Stomach (tissue), 19 donors: ENCODE data around the gene FN3K. TPM values are rescaled to one million over a fixed set of nuclear protein-coding genes. Genes with fewer than 3 reads are reported as not detected.

ENCODE experiments used
- DNase-seq, 2 donors: peaks; one replicate each; pipeline versions ENCODE4 v3.0.0 to v3.0.0-alpha.2; 2013 to 2019
- H3K27ac ChIP-seq, 5 donors: fragments of 200-600 bp in 4 of 5; sonication (generic) in 4 of 5; one replicate each; pipeline ENCODE4 v1.5.1; 2013 to 2019; ENCODE audit warnings: mild to moderate bottlenecking in 1 of 5, moderate library complexity in 1 of 5
- H3K27me3 ChIP-seq, 3 donors: fragments of 200-600 bp; sonication (generic); one replicate each; pipeline ENCODE4 v1.5.1; 2017 to 2019; ENCODE audit warnings: mixed run types in 1 of 3
- H3K36me3 ChIP-seq, 4 donors: fragments of 200-600 bp; sonication (generic); 1 replicate in 3 of 4; 2 replicates in 1 of 4; pipeline ENCODE4 v1.5.1; 2016 to 2019
- H3K4me1 ChIP-seq, 4 donors: fragments of 200-600 bp; sonication (generic); one replicate each; pipeline ENCODE4 v1.5.1; 2016 to 2019
- H3K4me3 ChIP-seq, 4 donors: fragments of 200-600 bp; sonication (generic) in 3 of 4; one replicate each; pipeline ENCODE4 v1.5.1; 2016 to 2019; ENCODE audit warnings: mild to moderate bottlenecking in 1 of 4
- H3K9me3 ChIP-seq, 4 donors: fragments of 200-600 bp; sonication (generic); one replicate each; pipeline ENCODE4 v1.5.1; 2016 to 2019
- EP300 ChIP-seq: sonication (generic); formaldehyde crosslinking; IDR thresholded peaks from one replicate; pipeline ENCODE4 v1.6.1; 2017; ENCODE audit warnings: antibody characterized with exemption
- POLR2A ChIP-seq, 4 donors: fragments of 450-650 bp; IDR thresholded peaks; one replicate each; pipeline ENCODE4 v1.6.1; 2016; ENCODE audit warnings: antibody characterized with exemption in 4 of 4, control low read depth in 2 of 4, mild to moderate bottlenecking in 1 of 4, moderate library complexity in 1 of 4
- POLR2AphosphoS5 ChIP-seq, 3 donors: sonication (generic); formaldehyde crosslinking; IDR thresholded peaks; one replicate each; pipeline ENCODE4 v1.6.1; 2016; ENCODE audit warnings: antibody characterized with exemption in 3 of 3
- WGBS, 5 donors: extraction: QIAGEN DNeasy Blood & Tissue Kit in 3 of 5; methylation state at CpG; one replicate each; pipeline versions ENCODE4 v1.1.5 to v1.1.7; 2013 to 2018; 5-methylcytosine and 5-hydroxymethylcytosine counted together
- intact Hi-C: fragments of 100-400 bp; cut with DNase I; formaldehyde crosslinking; loops from one replicate; pipeline ENCODE4 v1.15.1; 2023; ENCODE audit warnings: low total_unique reads
- long read RNA-seq, 10 donors: transcript quantifications; one replicate each; lab custom pipeline, GENCODE V29; 2026
- polyA plus RNA-seq, 3 donors: library from polyadenylated mRNA; stranded (reverse); fragments of 200-250 nt; gene quantifications; one replicate each; pipeline ENCODE4 v1.2.3, GENCODE V29; 2013
- total RNA-seq, 5 donors: library from RNA; depleted of rRNA; stranded (reverse); fragments of >200 nt; gene quantifications; one replicate each; pipeline versions ENCODE4 v1.1.0 to v1.2.3, GENCODE V29; 2014 to 2016
- TF ChIP-seq, protein P1 (sequence below), 7 experiments: fragments of 450-650 bp in 4 of 7; fragments of 200-600 bp in 3 of 7; sonication (generic) in 3 of 7; IDR thresholded peaks; one replicate each; pipeline ENCODE4 v1.5.1; 2016 to 2019; ENCODE audit warnings: antibody characterized with exemption in 7 of 7, control low read depth in 2 of 7, mild to moderate bottlenecking in 1 of 7
- donor health status: healthy with polysubstance abuse.
- donor health status: Bipolar disorder and iron deficiency.
- donor health status: healthy.

Gene FN3K
- total RNA-seq = 10 to 100 TPM; 13.6 to 59.5 (median 16.5) TPM
- 10 to 100 TPM; 13.0 to 18.5 (median 16.4) TPM for polyA plus RNA-seq
- long read RNA-seq, donor 1, partial matches to known transcripts = 0 of 3 reads
- long read RNA-seq, donor 1, other reads (novel, unspliced or antisense) = 0 of 3 reads
- long read RNA-seq, donor 2, partial matches to known transcripts = 0 of 4 reads
- long read RNA-seq, donor 2, other reads (novel, unspliced or antisense) = 0 of 4 reads
- long read RNA-seq, donor 3, transcript FN3K-201 (6 exons, 1,434 nt) = major isoform, 6 of 6 reads
- long read RNA-seq, donor 3, partial matches to known transcripts = 0 of 6 reads
- long read RNA-seq, donor 3, other reads (novel, unspliced or antisense) = 0 of 6 reads
- long read RNA-seq, donor 4, partial matches to known transcripts = 0 of 1 reads
- long read RNA-seq, donor 4, other reads (novel, unspliced or antisense) = 0 of 1 reads
- long read RNA-seq, donor 5, transcript FN3K-201 (6 exons, 1,434 nt) = major isoform, 12 of 13 reads
- long read RNA-seq, donor 5, partial matches to known transcripts = 0 of 13 reads
- long read RNA-seq, donor 5, other reads (novel, unspliced or antisense) = 0 of 13 reads
- long read RNA-seq, donor 6, transcript FN3K-201 (6 exons, 1,434 nt) = major isoform, 8 of 12 reads
- long read RNA-seq, donor 6, partial matches to known transcripts = 0 of 12 reads
- long read RNA-seq, donor 6, other reads (novel, unspliced or antisense) = 0 of 12 reads
- long read RNA-seq, donor 7, partial matches to known transcripts = 0 of 3 reads
- long read RNA-seq, donor 7, other reads (novel, unspliced or antisense) = 0 of 3 reads
- long read RNA-seq, donor 8, transcript FN3K-201 (6 exons, 1,434 nt) = major isoform, 6 of 6 reads
- long read RNA-seq, donor 8, partial matches to known transcripts = 0 of 6 reads
- long read RNA-seq, donor 8, other reads (novel, unspliced or antisense) = 0 of 6 reads
- long read RNA-seq, donor 9, partial matches to known transcripts = 0 of 3 reads
- long read RNA-seq, donor 9, other reads (novel, unspliced or antisense) = 0 of 3 reads
- long read RNA-seq, donor 10, transcript FN3K-201 (6 exons, 1,434 nt) = major isoform, 9 of 9 reads
- long read RNA-seq, donor 10, partial matches to known transcripts = 0 of 9 reads
- long read RNA-seq, donor 10, other reads (novel, unspliced or antisense) = 0 of 9 reads

DNA sequence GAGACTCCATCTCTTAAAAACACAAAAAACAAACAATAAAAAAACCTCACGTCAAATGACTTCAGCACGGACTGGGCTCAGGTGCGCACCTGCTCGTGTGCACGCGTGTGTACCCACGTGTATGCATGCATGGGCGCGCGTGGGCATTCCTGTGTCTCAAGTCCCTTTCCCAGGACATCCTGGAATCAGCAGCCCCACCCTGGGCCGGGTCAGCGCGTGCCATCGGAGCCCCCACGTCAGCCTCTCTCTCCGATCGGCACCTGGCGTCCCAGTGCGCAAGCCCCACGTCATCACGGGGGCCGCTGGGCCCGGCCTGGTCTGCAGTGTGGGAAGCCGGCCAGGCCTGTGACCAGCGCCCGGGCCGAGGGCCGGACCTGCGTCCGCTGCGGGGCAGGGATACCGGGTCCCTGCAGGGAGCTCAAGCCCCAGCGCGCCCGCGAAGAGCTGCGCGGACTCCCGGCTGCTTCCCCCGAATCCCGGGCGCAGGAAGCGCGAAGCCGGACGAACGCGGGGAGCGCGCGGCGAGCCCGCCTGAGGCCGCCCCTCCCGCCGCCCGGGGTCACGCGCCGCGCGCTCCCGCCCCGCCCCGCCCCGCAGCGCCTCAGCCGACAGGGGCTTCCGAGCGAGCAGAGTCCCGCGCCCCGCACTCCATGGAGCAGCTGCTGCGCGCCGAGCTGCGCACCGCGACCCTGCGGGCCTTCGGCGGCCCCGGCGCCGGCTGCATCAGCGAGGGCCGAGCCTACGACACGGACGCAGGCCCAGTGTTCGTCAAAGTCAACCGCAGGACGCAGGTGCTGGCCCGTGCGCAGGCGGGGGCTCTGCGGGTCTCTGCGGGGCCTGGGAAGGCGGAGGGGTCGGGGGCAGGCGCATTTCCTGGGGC, at the start of gene FN3K:
TSS of gene FN3K (plus strand) at position 629 of the 880 bp plus-strand sequence. CDS start at position 651, 22 bp downstream.
- TF ChIP-seq EP300 (peak; percentile 51), POLR2AphosphoS5 (IDR thresholded peaks at IDR 0.05) (peak; percentile 9 to 62 (median 40))
- TF ChIP-seq, protein P1, sequence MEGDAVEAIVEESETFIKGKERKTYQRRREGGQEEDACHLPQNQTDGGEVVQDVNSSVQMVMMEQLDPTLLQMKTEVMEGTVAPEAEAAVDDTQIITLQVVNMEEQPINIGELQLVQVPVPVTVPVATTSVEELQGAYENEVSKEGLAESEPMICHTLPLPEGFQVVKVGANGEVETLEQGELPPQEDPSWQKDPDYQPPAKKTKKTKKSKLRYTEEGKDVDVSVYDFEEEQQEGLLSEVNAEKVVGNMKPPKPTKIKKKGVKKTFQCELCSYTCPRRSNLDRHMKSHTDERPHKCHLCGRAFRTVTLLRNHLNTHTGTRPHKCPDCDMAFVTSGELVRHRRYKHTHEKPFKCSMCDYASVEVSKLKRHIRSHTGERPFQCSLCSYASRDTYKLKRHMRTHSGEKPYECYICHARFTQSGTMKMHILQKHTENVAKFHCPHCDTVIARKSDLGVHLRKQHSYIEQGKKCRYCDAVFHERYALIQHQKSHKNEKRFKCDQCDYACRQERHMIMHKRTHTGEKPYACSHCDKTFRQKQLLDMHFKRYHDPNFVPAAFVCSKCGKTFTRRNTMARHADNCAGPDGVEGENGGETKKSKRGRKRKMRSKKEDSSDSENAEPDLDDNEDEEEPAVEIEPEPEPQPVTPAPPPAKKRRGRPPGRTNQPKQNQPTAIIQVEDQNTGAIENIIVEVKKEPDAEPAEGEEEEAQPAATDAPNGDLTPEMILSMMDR (IDR thresholded peaks at IDR 0.05) = no peak
- Histone ChIP-seq H3K4me3 (peak within 1 kb of the TSS; percentile 65 to 83 (median 74)), H3K27ac (peak within 1 kb of the TSS; percentile 81 to 92 (median 86)), H3K27me3 (no peaks in the 10 kb centered on the region), H3K36me3 (peaks cover 0 to 49% (median 25%) of the 10 kb centered on the region in 4 donors), H3K4me1 (peaks cover 22 to 37% (median 35%) of the 10 kb centered on the region in 4 donors), H3K9me3 (peaks cover 0 to 10% (median 4%) of the 10 kb centered on the region in 4 donors)
- WGBS, 5 donors = 0 to 6% (median 2%) methylated on average over 4 to 101 of the region's 101 CpGs
- DNase-seq = peak; percentile 74 to 88
- intact Hi-C loops = no loop called here

DNA sequence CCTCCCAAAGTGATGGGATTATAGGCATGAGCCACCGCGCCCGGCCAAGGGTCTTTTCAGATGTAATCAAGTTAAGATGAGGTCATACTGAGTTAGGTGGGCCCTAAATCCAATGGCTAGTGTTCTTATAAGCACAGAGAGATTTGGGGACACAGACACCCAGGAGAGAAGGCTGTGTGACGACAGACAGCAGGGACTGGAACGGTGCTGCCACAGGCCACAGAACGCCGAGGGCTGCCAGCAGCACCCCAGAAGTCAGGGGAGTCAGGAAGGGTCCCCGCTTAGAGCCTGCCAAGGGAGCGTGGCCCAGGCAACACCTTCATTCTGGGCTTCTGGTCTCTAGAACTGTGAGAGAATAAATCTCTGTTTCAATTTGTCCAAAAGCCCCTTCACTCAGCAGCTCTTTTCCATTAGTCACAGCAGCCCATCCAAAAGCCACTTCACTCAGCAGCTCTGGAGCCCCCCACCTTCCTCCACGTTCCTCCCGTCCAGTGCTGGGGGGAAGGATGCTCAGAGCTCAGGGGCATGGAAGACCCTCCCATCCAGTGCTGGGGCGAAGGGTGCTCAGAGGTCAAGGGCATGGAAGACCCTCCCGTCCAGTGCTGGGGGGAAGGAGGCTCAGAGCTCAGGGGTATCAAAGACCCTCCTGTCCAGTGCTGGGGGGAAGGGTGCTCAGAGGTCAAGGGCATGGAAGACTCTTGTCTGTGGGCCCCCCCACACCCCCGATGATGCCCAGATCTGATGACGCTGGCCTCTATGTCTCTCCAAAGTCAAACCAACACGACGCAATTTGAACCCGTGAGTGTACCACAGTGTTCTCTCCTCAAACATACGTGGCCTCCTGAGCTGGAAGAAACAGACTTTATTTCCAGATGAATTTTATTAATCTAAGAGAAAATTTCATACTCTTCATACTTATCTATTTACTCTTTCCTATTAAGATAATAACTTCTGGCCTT, 48.8 kb upstream of the FN3K start:
- DNase-seq = no peak
- Histone ChIP-seq H3K4me3 (no peak overlapping the region), H3K4me1 (peaks cover 11 to 39% (median 28%) of the 10 kb centered on the region in 4 donors), H3K9me3 (peaks cover 0 to 2% (median under 1%) of the 10 kb centered on the region in 4 donors), H3K27ac (peak overlapping the region; percentile 63 to 89 (median 78)), H3K27me3 (no peaks in the 10 kb centered on the region), H3K36me3 (peaks cover 2 to 17% (median 14%) of the 10 kb centered on the region in 4 donors)
- TF ChIP-seq, protein P1 (IDR thresholded peaks at IDR 0.05) = no peak
- TF ChIP-seq POLR2AphosphoS5 (IDR thresholded peaks at IDR 0.05) (no peak), EP300 (no peak), POLR2A (IDR thresholded peaks at IDR 0.05) (no peak)
- intact Hi-C loops = no loop called here
- WGBS, 5 donors = 71 to 84% (median 77%) methylated on average over 15 to 19 of the region's 19 CpGs

DNA sequence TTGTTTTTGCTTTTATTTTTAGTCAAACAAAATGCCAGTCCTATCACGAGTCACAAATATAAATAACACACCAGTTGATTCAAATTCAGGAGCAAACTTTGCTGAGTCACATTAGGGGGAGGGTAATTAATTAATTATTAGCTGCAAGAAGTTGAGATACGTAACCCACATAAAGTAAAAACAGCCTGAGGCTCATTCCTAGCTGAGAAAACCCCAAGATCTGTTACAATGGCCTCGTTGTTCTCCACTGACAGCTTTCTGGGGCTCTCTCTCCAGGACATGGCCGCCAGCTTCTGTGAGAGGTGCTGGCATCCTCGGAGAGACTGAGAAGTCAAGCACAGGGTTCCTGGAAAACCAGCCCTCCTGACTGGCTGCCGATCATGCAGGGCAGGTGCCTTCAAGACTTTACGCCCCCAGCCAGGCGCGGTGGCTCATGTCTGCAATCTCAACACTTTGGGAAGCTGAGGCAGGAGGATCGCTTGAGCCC, 48.0 kb upstream of the FN3K start:
- Histone ChIP-seq H3K4me1 (peaks cover 11 to 39% (median 29%) of the 10 kb centered on the region in 4 donors), H3K27ac (peak overlapping the region; percentile 73 to 90 (median 80)), H3K36me3 (peaks cover 4 to 19% (median 16%) of the 10 kb centered on the region in 4 donors), H3K4me3 (no peak overlapping the region), H3K9me3 (no peaks in the 10 kb centered on the region), H3K27me3 (no peaks in the 10 kb centered on the region)
- TF ChIP-seq, protein P1 (IDR thresholded peaks at IDR 0.05) = no peak
- TF ChIP-seq POLR2AphosphoS5 (IDR thresholded peaks at IDR 0.05) (no peak), POLR2A (IDR thresholded peaks at IDR 0.05) (no peak), EP300 (no peak)
- WGBS, 5 donors = 28 to 53% (median 48%) methylated on average over 10 of the region's 10 CpGs
- DNase-seq = peak; percentile 46 to 78
- intact Hi-C loops = no loop called here
